Activated CD8-positive, alpha-beta T cell treated with anti-CD3 and anti-CD28 coated beads for 36 hours (primary cell): ENCODE measurements around the gene CNKSR3. TPM values are rescaled to one million over a fixed set of nuclear protein-coding genes. Genes with fewer than 3 reads are reported as not detected.

ENCODE experiments used
- ATAC-seq: fragments of 200-7000 bp; cut with Tn5 transposase; one replicate; pipeline ENCODE4 v1.10.0; 2021; ENCODE audit warnings: mild to moderate bottlenecking, moderate library complexity
- CTCF ChIA-PET: fragments of 350-600 bp; sonication (Branson Sonifier 250); formaldehyde crosslinking; loops from one replicate; lab custom pipeline; 2021; ENCODE audit warnings: antibody characterized with exemption; lab: Charles Lee
- POLR2A ChIA-PET: fragments of 350-600 bp; sonication (Branson Sonifier 250); formaldehyde crosslinking; loops from one replicate; lab custom pipeline; 2021; ENCODE audit warnings: antibody characterized with exemption; lab: Charles Lee
- DNase-seq: peaks from one replicate; pipeline ENCODE4 v3.0.0-alpha.2; 2020
- H3K27ac Mint-ChIP-seq: one replicate; pipeline ENCODE4 v1.8.0; 2021; ENCODE audit warnings: mild to moderate bottlenecking, mixed read lengths
- H3K27me3 Mint-ChIP-seq: one replicate; pipeline ENCODE4 v1.8.0; 2021; ENCODE audit warnings: mixed read lengths
- H3K36me3 Mint-ChIP-seq: one replicate; pipeline ENCODE4 v1.8.0; 2021; ENCODE audit warnings: low read depth, mixed read lengths
- H3K4me1 Mint-ChIP-seq: one replicate; pipeline ENCODE4 v1.8.0; 2021; ENCODE audit warnings: low read depth, mixed read lengths
- H3K4me3 Mint-ChIP-seq: one replicate; pipeline ENCODE4 v1.8.0; 2021; ENCODE audit warnings: mild to moderate bottlenecking, moderate library complexity, mixed read lengths
- H3K9me3 Mint-ChIP-seq: one replicate; pipeline ENCODE4 v1.8.0; 2021; ENCODE audit warnings: mixed read lengths
- intact Hi-C: fragments of 100-400 bp; cut with micrococcal nuclease; formaldehyde crosslinking; loops from one replicate; pipeline ENCODE4 v1.10.0; 2022
- total RNA-seq, 2 experiments: library from RNA; stranded (reverse); gene quantifications; one replicate each; pipeline ENCODE4 v1.2.3, GENCODE V29; 2021
- TF ChIP-seq, protein P1 (sequence below): fragments of 200-600 bp; IDR thresholded peaks from one replicate; pipeline ENCODE4 v1.8.0; 2022; ENCODE audit warnings: antibody characterized with exemption, mild to moderate bottlenecking

CNKSR3 gene
- total RNA-seq, 2 experiments from 2014 or later, result 0.34 to 0.45 TPM

DNA sequence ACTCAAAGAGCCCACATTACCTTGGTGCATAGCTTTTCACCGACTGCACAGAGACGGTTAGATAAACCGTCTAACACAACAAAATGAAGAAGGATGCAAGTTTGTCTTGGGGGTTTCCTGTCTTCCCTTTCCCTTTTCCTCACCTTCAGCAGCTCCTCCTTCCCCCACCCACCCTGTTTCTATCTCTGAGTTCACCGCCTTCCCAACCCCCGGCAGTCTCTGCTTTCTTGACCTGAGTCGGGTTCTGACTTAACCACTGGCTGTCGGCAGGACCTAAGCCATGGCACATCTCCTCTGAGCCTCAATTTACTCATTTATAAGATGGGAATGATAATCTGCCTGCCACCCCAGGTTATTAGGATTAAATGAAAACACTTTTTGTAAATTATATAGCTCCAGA is 25.8 kb upstream of the CNKSR3 start:
- DNase-seq (no peak), ATAC-seq (no peak)
- ChIA-PET CTCF (interaction anchor here (1.0 kb wide), 1 partner anchor 140 kb away, joined by 3 read pairs; no protein-coding TSS in a partner anchor), POLR2A (no interaction called here)
- no peak overlapping the region for H3K27ac Mint-ChIP-seq
- TF ChIP-seq, protein P1, sequence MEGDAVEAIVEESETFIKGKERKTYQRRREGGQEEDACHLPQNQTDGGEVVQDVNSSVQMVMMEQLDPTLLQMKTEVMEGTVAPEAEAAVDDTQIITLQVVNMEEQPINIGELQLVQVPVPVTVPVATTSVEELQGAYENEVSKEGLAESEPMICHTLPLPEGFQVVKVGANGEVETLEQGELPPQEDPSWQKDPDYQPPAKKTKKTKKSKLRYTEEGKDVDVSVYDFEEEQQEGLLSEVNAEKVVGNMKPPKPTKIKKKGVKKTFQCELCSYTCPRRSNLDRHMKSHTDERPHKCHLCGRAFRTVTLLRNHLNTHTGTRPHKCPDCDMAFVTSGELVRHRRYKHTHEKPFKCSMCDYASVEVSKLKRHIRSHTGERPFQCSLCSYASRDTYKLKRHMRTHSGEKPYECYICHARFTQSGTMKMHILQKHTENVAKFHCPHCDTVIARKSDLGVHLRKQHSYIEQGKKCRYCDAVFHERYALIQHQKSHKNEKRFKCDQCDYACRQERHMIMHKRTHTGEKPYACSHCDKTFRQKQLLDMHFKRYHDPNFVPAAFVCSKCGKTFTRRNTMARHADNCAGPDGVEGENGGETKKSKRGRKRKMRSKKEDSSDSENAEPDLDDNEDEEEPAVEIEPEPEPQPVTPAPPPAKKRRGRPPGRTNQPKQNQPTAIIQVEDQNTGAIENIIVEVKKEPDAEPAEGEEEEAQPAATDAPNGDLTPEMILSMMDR, result no peak
- no peaks in the 10 kb centered on the region for H3K27me3 Mint-ChIP-seq
- no peak overlapping the region for H3K4me3 Mint-ChIP-seq
- intact Hi-C loops, result no loop called here
- H3K9me3 Mint-ChIP-seq, result no peaks in the 10 kb centered on the region
- no peaks in the 10 kb centered on the region for H3K4me1 Mint-ChIP-seq
- no peaks in the 10 kb centered on the region for H3K36me3 Mint-ChIP-seq

- TF ChIP-seq, protein P1, result no peak
- H3K4me3 Mint-ChIP-seq, result no peak overlapping the region
- POLR2A ChIA-PET, result no interaction called here
- H3K36me3 Mint-ChIP-seq, result no peaks in the 10 kb centered on the region
- H3K9me3 Mint-ChIP-seq, result no peaks in the 10 kb centered on the region
- ATAC-seq (no peak), DNase-seq (no peak)
- intact Hi-C loops, result no loop called here
- H3K4me1 Mint-ChIP-seq, result no peaks in the 10 kb centered on the region
- CTCF ChIA-PET, result interaction anchor here (1.0 kb wide), 1 partner anchor 140 kb away, joined by 3 read pairs; no protein-coding TSS in a partner anchor
- H3K27ac Mint-ChIP-seq, result no peak overlapping the region
- H3K27me3 Mint-ChIP-seq, result no peaks in the 10 kb centered on the region
Measured at GRCh38 chr6:154535851-154536250, 25.4 kb upstream of the CNKSR3 start.

DNA sequence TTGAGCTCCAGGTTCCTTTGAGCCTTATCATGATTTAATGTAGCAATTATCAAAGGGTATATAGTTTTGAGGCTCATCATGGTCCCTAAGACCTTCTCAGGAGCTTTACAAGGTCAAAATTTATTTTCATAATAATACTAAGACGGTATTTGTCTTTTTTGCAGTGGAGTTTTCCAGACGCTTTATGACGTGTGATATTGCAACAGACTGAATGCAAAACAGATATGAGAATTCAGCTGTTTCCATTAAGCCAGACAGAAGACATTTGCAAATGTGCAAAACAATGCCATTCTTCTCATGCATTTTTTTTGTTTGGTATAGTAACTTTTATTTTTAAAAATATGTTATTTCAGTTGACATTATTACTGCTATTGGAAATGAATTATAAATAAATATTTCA is 24.7 kb upstream of the CNKSR3 start:
- ChIA-PET POLR2A (no interaction called here), CTCF (interaction anchor here (1.1 kb wide), 1 partner anchor 12 kb away, joined by 3 read pairs; no protein-coding TSS in a partner anchor)
- H3K36me3 Mint-ChIP-seq, result no peaks in the 10 kb centered on the region
- no peaks in the 10 kb centered on the region for H3K9me3 Mint-ChIP-seq
- H3K4me1 Mint-ChIP-seq, result no peaks in the 10 kb centered on the region
- no peaks in the 10 kb centered on the region for H3K27me3 Mint-ChIP-seq
- DNase-seq (no peak), ATAC-seq (no peak)
- no peak overlapping the region for H3K27ac Mint-ChIP-seq
- H3K4me3 Mint-ChIP-seq, result no peak overlapping the region
- TF ChIP-seq, protein P1, result no peak
- intact Hi-C loops, result no loop called here

GRCh38 chr6:154534531-154534930 is 24.0 kb upstream of the CNKSR3 start:
- H3K4me1 Mint-ChIP-seq, result no peaks in the 10 kb centered on the region
- H3K27ac Mint-ChIP-seq, result no peak overlapping the region
- CTCF ChIA-PET, result interaction anchor here (1.1 kb wide), 1 partner anchor 11 kb away, joined by 3 read pairs; no protein-coding TSS in a partner anchor
- POLR2A ChIA-PET, result no interaction called here
- no peak overlapping the region for H3K4me3 Mint-ChIP-seq
- intact Hi-C loops, result no loop called here
- TF ChIP-seq, protein P1, result no peak
- DNase-seq, result no peak
- H3K9me3 Mint-ChIP-seq, result no peaks in the 10 kb centered on the region
- H3K27me3 Mint-ChIP-seq, result no peaks in the 10 kb centered on the region
- no peak for ATAC-seq
- no peaks in the 10 kb centered on the region for H3K36me3 Mint-ChIP-seq

- intact Hi-C loops, result no loop called here
- Mint-ChIP-seq H3K27me3 (no peaks in the 10 kb centered on the region), H3K36me3 (no peaks in the 10 kb centered on the region), H3K9me3 (peaks cover 3% of the 10 kb centered on the region), H3K4me3 (no peak overlapping the region), H3K27ac (no peak overlapping the region), H3K4me1 (no peaks in the 10 kb centered on the region)
- ATAC-seq, result no peak
- POLR2A ChIA-PET, result no interaction called here
- TF ChIP-seq, protein P1, result no peak
- no peak for DNase-seq
- CTCF ChIA-PET, result no interaction called here
Measured at GRCh38 chr6:154532426-154532825, 21.9 kb upstream of the CNKSR3 start.
